BE2C (cell line): ENCODE measurements around the gene PRKCZ.

Source experiments
- DNase-seq: peaks from one replicate; pipeline ENCODE4 v3.0.0-alpha.2; 2020
- H3K27me3 ChIP-seq: fragments of 250-450 bp; sonication (Bioruptor Pico); 2 replicates; pipeline ENCODE4 v1.5.1; 2020; ENCODE audit warnings: mild to moderate bottlenecking
- H3K36me3 ChIP-seq: fragments of 250-450 bp; sonication (Bioruptor Pico); 2 replicates; pipeline ENCODE4 v1.5.1; 2020; ENCODE audit warnings: mild to moderate bottlenecking
- H3K4me1 ChIP-seq: fragments of 250-450 bp; sonication (Bioruptor Pico); 2 replicates; pipeline ENCODE4 v1.5.1; 2020
- H3K4me3 ChIP-seq: 2 replicates; pipeline ENCODE4 v1.5.1; 2011; ENCODE audit warnings: low read depth, low read length
- H3K9me3 ChIP-seq: fragments of 250-450 bp; sonication (Bioruptor Pico); 2 replicates; pipeline ENCODE4 v1.5.1; 2020
- CTCF ChIP-seq: IDR thresholded peaks from 2 replicates; pipeline ENCODE4 v1.5.1; 2012; ENCODE audit warnings: mild to moderate bottlenecking, low read depth, low read length

The PRKCZ gene

GRCh38 chr1:2148691-2149090, 98.5 kb downstream of the PRKCZ start:
- H3K27me3 ChIP-seq, result no peaks in the 10 kb centered on the region
- H3K4me1 ChIP-seq, result no peaks in the 10 kb centered on the region
- DNase-seq, result no peak
- no peak for TF ChIP-seq CTCF
- H3K4me3 ChIP-seq, result no peak overlapping the region
- no peaks in the 10 kb centered on the region for H3K9me3 ChIP-seq
- H3K36me3 ChIP-seq, result no peaks in the 10 kb centered on the region

- no peak for DNase-seq
- no peak for TF ChIP-seq CTCF
- no peaks in the 10 kb centered on the region for H3K27me3 ChIP-seq
- H3K4me3 ChIP-seq, result no peak overlapping the region
- H3K4me1 ChIP-seq, result no peaks in the 10 kb centered on the region
- H3K9me3 ChIP-seq, result 0 out of 2 replicates have a peak, but pooled peaks cover 3% of the 10 kb centered on the region
- no peaks in the 10 kb centered on the region for H3K36me3 ChIP-seq
Measured at GRCh38 chr1:2150801-2151200, 100.6 kb downstream of the PRKCZ start.

- Histone ChIP-seq H3K36me3 (no peaks in the 10 kb centered on the region), H3K4me1 (no peaks in the 10 kb centered on the region), H3K9me3 (0 out of 2 replicates have a peak, but pooled peaks cover 3% of the 10 kb centered on the region), H3K4me3 (no peak overlapping the region), H3K27me3 (no peaks in the 10 kb centered on the region)
- DNase-seq, result no peak
- TF ChIP-seq CTCF, result no peak
Measured at GRCh38 chr1:2151252-2151651, 101.0 kb downstream of the PRKCZ start.

GRCh38 chr1:2151911-2152310, 101.7 kb downstream of the PRKCZ start:
- Histone ChIP-seq H3K4me1 (no peaks in the 10 kb centered on the region), H3K36me3 (no peaks in the 10 kb centered on the region), H3K27me3 (no peaks in the 10 kb centered on the region), H3K4me3 (no peak overlapping the region), H3K9me3 (0 out of 2 replicates have a peak, but pooled peaks cover 3% of the 10 kb centered on the region)
- no peak for TF ChIP-seq CTCF
- no peak for DNase-seq

GRCh38 chr1:2152954-2153353, 102.7 kb downstream of the PRKCZ start:
- no peak for TF ChIP-seq CTCF
- Histone ChIP-seq H3K27me3 (no peaks in the 10 kb centered on the region), H3K4me1 (no peaks in the 10 kb centered on the region), H3K9me3 (0 out of 2 replicates have a peak, but pooled peaks cover 3% of the 10 kb centered on the region), H3K36me3 (no peaks in the 10 kb centered on the region), H3K4me3 (no peak overlapping the region)
- no peak for DNase-seq

- TF ChIP-seq CTCF, result no peak
- H3K27me3 ChIP-seq, result no peaks in the 10 kb centered on the region
- no peak for DNase-seq
- H3K9me3 ChIP-seq, result 0 out of 2 replicates have a peak, but pooled peaks cover 3% of the 10 kb centered on the region
- H3K4me3 ChIP-seq, result no peak overlapping the region
- no peaks in the 10 kb centered on the region for H3K4me1 ChIP-seq
- H3K36me3 ChIP-seq, result no peaks in the 10 kb centered on the region
Measured at GRCh38 chr1:2154022-2154421, 103.8 kb downstream of the PRKCZ start.
